GM10266 (cell line): ENCODE measurements around the gene ZNF783.
"Not testable (repeated sequence)": the region's sequence is repeated elsewhere in the genome, so short reads cannot be mapped to it uniquely, and the experiment has no call there.

Source experiments
- DNase-seq: peaks from one replicate; pipeline ENCODE4 v3.0.0; 2012; ENCODE audit errors: extremely low spot score
- TF ChIP-seq, protein P1 (sequence below): IDR thresholded peaks from 2 replicates; pipeline ENCODE4 v1.5.1; 2012; ENCODE audit warnings: mild to moderate bottlenecking, low read depth; ENCODE audit not compliant: control insufficient read depth, insufficient read depth; ENCODE audit errors: missing control alignments

ZNF783 gene

GRCh38 chr7:149322737-149323136 is 60.7 kb downstream of the ZNF783 start:
- TF ChIP-seq, protein P1, sequence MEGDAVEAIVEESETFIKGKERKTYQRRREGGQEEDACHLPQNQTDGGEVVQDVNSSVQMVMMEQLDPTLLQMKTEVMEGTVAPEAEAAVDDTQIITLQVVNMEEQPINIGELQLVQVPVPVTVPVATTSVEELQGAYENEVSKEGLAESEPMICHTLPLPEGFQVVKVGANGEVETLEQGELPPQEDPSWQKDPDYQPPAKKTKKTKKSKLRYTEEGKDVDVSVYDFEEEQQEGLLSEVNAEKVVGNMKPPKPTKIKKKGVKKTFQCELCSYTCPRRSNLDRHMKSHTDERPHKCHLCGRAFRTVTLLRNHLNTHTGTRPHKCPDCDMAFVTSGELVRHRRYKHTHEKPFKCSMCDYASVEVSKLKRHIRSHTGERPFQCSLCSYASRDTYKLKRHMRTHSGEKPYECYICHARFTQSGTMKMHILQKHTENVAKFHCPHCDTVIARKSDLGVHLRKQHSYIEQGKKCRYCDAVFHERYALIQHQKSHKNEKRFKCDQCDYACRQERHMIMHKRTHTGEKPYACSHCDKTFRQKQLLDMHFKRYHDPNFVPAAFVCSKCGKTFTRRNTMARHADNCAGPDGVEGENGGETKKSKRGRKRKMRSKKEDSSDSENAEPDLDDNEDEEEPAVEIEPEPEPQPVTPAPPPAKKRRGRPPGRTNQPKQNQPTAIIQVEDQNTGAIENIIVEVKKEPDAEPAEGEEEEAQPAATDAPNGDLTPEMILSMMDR, result no peak
- DNase-seq, result no peak

- TF ChIP-seq, protein P1, result no peak
- DNase-seq, result no peak
Measured at GRCh38 chr7:149325248-149325647, 63.3 kb downstream of the ZNF783 start.

GRCh38 chr7:149329265-149329664 is 67.3 kb downstream of the ZNF783 start:
- TF ChIP-seq, protein P1, result no peak
- DNase-seq, result no peak

- TF ChIP-seq, protein P1, result no peak
- DNase-seq, result no peak
Measured at GRCh38 chr7:149329766-149330334, 67.9 kb downstream of the ZNF783 start.

- TF ChIP-seq, protein P1, result no peak
- DNase-seq, result no peak
Measured at GRCh38 chr7:149330914-149331567, 69.0 kb downstream of the ZNF783 start.

- DNase-seq, result not testable (repeated sequence)
Measured at GRCh38 chr7:149332602-149333320, 70.8 kb downstream of the ZNF783 start.

GRCh38 chr7:149333321-149333717 is 71.3 kb downstream of the ZNF783 start:
- TF ChIP-seq, protein P1, result no peak

More at GRCh38 chr7:149333321-149333717, 71.3 kb downstream of the ZNF783 start:
- no peak for DNase-seq
